ENCODE data around the gene MRGPRF.

Gene MRGPRF

DNA sequence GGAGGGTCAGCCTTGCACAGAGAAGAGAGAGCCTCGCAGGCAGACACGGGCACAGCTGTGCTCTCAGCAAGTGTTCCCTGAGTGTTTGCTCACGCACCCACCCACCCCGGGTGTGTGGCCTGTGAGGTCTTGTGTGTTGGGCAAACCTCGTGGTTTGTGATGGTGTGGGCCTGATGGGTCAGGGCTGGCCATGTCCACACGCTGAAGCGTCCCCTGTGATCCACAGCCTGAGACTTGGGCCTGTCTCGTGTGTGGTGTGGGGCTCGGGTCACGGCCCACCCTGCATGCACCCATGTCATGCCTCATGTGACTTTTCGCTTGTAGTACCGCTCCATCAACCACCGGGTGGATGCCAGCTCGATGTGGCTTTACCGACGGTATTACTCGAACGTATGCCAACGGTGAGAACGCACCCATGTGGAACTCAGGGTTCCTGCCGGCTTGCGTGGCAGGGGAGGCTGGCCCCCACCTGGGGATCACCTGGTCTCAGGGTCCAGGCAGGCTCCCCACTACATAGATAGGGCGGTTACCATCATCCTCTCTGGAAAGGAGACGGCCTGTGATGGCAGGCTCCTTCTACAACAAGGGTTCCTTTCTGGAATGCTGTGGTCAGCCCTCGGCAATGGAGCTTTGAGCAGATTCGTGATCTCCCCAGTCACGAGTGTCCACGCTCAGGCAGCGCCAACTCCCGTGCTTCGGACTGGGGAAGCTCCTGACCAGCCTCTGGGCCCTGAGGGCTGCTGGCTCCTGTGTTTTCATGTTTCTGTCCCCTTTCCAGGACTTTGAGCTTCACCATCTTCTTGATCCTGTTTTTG is 41.6 kb upstream of the MRGPRF start:
- H3K4me3 ChIP-seq (ENCODE audit: control insufficient read depth, low read depth, low read length), result no peak overlapping the region
- no peak for DNase-seq (ENCODE audit: low read depth)
- TF ChIP-seq, protein P1, sequence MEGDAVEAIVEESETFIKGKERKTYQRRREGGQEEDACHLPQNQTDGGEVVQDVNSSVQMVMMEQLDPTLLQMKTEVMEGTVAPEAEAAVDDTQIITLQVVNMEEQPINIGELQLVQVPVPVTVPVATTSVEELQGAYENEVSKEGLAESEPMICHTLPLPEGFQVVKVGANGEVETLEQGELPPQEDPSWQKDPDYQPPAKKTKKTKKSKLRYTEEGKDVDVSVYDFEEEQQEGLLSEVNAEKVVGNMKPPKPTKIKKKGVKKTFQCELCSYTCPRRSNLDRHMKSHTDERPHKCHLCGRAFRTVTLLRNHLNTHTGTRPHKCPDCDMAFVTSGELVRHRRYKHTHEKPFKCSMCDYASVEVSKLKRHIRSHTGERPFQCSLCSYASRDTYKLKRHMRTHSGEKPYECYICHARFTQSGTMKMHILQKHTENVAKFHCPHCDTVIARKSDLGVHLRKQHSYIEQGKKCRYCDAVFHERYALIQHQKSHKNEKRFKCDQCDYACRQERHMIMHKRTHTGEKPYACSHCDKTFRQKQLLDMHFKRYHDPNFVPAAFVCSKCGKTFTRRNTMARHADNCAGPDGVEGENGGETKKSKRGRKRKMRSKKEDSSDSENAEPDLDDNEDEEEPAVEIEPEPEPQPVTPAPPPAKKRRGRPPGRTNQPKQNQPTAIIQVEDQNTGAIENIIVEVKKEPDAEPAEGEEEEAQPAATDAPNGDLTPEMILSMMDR (conservative IDR thresholded peaks at IDR 0.05; ENCODE audit: control insufficient read depth, insufficient read depth, low read depth, low read length), result no peak

DNA sequence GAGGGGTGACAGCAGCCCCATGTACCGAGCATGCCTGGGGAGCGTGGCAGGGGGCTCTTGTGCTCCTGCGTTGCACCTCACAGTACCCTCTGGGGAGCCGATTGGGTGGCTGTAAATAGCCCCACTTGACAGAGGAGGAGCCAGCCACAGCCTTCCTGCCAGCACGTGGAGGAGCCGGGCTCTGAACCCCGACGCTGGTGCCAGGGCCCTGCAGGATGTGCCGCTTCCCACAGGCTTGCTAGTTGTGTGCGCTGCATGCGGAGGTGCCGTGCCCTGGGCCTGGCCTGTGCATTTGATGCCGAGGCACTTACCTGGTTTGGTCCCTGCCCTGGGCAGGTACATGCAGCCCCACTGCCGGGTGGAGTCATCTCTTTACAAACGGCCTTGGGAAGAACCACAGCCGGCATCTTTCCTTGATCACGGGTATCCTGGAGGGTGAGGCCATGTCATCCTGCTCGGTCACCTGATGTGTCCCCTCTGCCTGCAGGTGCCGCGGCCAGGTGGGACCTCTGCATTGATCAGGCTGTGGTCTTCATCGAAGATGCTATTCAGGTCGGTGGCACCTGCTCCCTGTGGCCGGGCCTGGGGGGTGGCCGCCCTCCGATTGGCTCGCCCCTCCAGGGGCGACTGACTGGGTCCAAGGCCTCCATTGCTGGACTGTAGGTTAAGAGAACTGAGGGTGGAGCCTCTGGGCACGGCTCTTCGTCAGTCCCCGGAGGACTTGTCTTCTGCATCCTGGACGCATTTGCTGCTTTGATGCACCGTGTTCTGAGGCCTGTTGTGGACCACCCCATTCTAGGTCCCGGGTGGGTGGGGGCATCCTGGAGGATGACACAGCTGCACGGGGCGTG is 40.7 kb upstream of the MRGPRF start:
- no peak for DNase-seq (ENCODE audit: low read depth)
- H3K4me3 ChIP-seq (ENCODE audit: control insufficient read depth, low read depth, low read length), result no peak overlapping the region
- TF ChIP-seq, protein P1 (conservative IDR thresholded peaks at IDR 0.05; ENCODE audit: control insufficient read depth, insufficient read depth, low read depth, low read length), result no peak

DNA sequence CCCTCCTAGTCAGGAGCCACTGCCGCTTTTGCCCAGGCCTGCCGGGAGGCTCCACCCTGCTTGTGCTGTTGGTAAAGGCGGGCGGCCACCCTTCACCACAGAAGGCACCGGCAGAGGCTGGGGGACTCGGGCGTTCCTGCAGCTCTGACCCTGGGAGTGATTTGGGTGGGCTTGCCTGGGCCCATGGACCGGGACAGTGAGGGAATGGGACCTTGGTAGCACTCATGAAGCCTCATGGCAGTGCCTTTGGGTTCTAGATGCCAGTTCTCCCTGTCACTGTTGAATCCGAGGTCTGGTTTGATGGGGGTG is 40.1 kb upstream of the MRGPRF start:
- TF ChIP-seq, protein P1 (conservative IDR thresholded peaks at IDR 0.05; ENCODE audit: control insufficient read depth, insufficient read depth, low read depth, low read length), result no peak
- no peak overlapping the region for H3K4me3 ChIP-seq (ENCODE audit: control insufficient read depth, low read depth, low read length)
- no peak for DNase-seq (ENCODE audit: low read depth)

DNA sequence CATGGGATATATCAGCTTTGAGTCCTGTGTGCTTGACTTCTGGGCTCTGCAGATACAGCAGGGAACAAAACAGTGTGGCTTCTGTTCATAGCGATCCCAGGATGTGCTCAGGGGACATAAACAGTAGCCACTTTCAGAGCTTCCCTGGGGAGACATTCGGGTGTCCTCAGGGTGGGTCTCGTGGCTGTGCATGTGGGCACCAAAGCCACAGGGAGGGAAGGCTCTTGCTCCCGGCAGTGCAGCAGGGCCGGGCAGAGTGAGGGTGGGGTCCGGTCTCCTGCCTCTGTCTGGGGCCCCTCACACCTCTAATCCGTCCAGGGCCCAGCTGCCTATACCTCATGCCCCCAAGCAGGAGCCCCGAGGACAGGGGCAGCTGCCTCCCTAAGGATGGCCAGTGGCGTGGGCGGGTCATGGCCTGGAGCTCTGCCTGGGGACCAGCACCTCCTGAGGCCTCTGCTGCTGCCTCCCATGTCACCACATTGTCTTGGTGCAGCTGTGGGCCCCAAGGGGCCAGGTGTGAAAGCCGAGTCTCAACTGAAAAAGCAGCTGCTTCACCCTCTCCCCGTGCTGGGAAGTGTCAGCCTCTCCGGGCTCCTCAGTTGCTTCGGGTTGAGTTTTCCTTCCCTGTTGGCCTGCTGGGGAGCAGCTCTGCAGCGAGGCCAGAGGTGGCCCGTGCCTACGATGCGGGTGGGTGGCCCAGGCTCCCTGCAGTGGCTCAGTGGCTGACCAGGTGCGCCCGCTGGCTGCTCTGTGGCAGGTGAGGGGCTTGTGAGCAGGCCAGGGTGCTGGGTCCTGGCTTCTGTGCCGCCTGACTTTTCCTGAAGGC is 39.5 kb upstream of the MRGPRF start:
- no peak for DNase-seq (ENCODE audit: low read depth)
- H3K4me3 ChIP-seq (ENCODE audit: control insufficient read depth, low read depth, low read length), result no peak overlapping the region

DNA sequence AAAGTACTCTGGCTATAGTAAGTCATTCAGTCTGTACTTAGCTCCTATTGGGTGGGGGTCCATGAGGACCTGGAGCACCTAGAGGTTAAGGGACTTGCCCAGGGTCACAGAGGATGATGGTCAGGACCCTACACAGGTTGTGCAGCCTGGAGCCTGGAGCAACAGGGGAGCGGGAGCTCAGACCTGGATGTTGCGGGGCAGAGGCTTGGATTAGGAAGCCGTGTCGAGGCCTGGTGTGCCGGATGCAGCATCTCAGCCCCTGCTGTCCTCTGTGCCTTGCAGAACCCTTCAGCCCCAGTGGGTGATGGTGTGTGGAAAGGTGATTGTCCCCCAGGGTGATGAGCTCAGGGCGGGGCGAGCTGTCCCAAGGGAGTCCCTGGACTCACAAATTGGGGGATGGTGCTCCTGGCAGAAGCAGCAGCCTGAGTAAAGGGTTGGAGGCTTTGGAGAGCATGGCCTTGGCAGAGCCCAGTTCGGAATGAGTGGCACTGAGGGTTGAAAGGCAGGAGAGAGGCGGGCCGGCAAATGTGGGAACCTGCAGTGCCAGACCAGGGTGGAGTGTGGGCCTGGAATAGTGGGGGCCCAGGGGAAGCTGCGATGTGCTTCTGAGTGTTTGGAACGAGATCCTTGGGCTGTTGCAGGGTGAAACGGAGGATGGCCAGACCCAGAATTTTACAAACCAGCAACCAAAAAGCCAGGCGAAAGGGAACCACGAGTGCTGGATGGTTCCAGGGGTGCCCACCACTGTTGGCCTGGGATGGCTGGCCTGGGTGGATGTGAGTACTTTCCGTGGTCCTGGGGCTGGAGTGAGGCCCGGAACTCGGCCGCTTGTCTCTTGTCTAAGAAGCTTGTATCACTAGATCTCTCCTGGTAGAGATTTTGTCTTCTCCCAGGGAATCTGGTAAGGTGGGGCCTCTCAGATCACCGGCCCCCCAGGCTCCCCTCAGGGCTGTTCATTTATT is 38.6 kb upstream of the MRGPRF start:
- TF ChIP-seq, protein P1 (conservative IDR thresholded peaks at IDR 0.05; ENCODE audit: control insufficient read depth, insufficient read depth, low read depth, low read length), result no peak
- DNase-seq (ENCODE audit: low read depth), result no peak
- H3K4me3 ChIP-seq (ENCODE audit: control insufficient read depth, low read depth, low read length), result no peak overlapping the region

More for the DNA sequence above, 39.5 kb upstream of the MRGPRF start:
- TF ChIP-seq, protein P1 (conservative IDR thresholded peaks at IDR 0.05; ENCODE audit: control insufficient read depth, insufficient read depth, low read depth, low read length), result no peak
